8988T (cell line): ENCODE measurements around the gene SFT2D3.
"Not testable (repeated sequence)": the region's sequence is repeated elsewhere in the genome, so short reads cannot be mapped to it uniquely, and the experiment has no call there.

Experiments used
- DNase-seq: peaks from one replicate; pipeline ENCODE4 v3.0.0; 2011

Gene SFT2D3

DNA sequence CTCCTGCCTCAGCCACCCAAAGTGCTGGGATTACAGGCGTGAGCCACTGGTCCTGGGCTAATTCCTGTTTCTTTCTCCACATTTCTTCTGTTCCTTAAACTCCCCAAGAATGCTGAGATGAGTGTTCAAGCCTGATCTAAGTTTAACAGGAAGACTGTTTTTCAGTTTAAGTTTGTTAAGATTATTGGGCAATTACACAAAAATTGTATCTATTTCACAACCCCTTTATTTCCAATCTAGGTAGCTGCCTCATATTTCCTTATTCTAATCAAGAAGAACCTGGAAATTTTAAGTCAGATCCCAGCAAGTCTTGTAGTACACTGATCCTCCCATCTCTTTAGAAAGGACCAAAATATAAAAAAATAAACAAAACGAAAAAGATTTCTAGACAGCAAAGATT, 11.7 kb downstream of the SFT2D3 start:
- no peak for DNase-seq

GRCh38 chr2:127713562-127713961, 12.3 kb downstream of the SFT2D3 start:
- DNase-seq = no peak

DNA sequence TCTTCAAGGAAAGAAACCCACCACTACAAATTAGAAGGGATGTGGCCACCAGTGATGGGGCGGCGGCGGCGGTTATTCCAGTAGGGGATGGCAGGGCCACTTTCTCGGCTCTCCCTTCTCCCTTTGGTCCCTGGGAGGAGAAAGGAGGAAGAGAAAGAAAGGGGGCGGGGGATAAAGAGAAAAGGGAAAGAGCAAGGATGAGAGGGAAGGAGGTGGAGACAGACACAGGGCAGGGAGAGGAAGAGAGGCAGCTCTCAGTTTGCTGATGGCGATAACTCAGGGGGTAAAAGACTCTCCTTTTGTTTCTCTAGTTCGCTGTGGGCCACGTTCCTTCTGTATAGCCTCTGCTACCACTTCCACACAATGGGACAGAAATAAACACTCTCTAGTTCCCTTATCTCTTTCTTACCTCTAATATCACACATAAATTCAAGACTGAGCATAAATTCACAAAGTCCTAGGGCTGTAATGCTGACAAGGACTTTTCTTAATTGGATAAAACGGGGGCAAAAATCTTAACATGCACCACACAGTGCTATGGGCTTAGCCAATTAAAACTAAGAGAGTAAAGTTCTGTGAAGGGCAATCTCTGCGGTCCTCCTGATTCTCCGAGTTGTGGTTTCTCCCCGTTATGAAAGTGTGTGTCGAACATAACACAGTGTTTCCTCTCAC, 14.6 kb downstream of the SFT2D3 start:
- no peak for DNase-seq

GRCh38 chr2:127718271-127718670, 17.0 kb downstream of the SFT2D3 start:
- DNase-seq = no peak

DNA sequence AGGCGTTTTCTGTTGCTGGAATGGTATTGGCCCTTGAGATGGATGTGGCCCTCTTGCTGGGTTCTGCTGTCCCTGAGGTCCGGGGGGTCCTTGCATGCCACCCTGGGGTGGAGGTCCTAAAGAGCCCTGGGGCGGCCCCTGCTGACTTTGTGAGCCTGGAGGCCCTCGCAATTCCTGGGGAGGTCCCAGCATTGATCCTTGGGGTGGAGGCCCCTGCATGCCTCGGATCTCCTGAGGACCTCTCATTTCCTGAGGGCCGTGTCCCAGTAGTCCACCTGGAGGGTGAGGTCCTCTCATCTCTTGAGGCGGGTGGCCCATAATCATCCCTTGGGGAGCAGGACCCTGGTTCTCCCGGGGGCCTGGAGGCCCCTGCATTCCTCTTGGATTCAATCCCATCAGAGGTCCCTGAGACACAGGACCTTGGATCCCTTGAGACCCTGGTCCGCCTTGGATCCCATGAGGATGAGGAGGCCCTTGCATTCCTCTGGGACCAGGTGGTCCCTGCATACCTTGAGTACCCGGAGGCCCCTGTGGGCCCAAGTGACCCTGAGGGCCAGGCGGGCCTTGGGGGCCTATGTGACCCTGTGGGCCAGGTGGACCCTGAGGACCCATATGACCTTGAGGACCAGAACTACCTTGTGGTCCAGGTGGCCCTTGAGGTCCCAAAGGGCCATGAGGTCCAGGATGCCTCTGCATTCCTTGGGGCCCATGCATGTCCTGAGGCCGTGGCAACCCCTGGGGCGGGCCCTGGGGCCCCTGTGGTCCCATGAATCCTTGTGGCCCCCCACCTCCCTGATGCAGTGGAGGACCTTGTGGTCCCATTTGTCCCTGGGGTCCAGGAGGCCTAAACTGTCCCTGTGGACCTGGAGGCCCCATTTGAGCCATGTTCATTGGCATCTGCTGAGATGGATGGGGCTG, 18.3 kb downstream of the SFT2D3 start:
- no peak for DNase-seq

DNA sequence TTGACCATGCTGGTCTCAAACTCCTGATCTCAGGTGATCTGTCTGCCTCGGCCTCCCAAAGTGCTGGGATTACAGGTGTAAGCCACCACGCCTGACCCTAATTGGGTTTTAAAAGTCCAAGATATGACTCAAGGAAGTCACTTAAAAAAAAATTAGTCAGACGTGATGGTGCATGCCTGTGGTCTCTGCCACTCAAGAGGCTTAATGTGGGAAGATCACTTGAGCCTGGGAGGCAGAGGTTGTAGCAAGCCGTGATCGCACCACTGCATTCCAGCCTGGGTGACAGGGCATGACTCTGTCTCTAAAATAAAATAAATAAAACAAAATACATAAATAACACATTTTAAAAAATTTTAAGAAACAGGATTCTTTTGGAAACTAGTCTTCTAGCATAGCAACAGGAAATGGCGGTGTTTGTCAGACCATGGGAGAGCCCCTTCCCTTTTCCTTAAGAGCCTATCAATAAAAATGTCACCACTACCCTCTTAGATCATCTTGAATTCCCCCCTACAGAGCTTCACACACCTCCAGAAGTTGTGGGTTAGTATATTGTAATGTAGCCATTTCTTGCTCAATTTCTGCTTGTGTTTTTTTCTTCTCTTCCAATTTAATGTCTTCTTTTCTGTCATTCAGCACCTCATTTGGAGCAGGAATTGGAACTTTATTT, 20.1 kb downstream of the SFT2D3 start:
- DNase-seq = no peak

GRCh38 chr2:127721978-127722355, 20.7 kb downstream of the SFT2D3 start:
- DNase-seq = no peak

DNA sequence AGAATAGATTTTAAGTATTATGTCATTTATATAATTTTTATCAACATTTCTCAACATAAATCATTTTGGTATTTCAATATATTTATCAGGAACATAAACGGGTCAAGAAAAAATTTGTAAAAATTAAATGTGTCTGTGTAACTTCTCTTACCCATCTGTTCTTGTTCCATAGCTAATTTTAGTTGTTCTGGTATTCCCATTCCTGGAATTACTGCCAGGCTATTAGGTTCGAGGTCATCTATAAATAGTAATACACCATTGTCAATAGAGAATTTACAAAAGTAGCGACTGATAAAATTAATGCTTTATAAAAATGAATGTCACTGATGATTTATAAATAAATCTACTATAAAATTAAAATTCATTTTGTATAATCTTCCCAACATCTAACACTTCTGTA, 21.5 kb downstream of the SFT2D3 start:
- no peak for DNase-seq

DNA sequence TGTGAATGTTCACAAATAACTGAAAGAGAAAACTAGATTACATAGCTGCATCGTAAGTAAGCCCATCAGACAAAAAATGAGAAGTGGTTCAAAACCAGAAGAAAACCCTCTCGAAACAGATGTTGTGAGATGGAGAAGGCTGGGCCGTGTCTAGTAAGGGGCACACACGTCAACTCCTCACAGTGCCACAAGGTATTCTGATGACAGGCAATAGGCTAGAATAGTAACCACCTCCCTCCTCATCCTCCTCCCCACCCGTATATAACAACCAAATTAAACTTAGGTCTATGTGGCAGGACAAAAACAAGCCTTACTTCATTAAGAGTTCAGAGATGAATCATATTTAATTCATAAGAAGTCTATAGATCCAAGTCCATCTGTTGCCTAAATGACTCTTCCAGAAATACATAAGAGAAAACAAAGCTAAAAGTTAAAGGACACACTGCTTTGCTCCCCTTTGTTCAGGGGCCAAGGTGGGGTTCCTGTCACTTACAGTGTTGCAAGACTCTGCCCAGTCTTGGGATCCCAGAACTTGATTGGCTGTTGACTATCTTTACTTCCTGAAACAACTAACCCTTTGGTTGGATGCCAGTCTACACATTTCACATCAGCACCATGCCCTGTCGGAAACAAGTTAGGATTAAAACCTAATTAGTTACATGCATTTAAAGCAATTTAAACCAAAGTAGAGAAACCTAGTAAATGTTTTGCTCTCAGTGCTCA, 25.0 kb downstream of the SFT2D3 start:
- no peak for DNase-seq

DNA sequence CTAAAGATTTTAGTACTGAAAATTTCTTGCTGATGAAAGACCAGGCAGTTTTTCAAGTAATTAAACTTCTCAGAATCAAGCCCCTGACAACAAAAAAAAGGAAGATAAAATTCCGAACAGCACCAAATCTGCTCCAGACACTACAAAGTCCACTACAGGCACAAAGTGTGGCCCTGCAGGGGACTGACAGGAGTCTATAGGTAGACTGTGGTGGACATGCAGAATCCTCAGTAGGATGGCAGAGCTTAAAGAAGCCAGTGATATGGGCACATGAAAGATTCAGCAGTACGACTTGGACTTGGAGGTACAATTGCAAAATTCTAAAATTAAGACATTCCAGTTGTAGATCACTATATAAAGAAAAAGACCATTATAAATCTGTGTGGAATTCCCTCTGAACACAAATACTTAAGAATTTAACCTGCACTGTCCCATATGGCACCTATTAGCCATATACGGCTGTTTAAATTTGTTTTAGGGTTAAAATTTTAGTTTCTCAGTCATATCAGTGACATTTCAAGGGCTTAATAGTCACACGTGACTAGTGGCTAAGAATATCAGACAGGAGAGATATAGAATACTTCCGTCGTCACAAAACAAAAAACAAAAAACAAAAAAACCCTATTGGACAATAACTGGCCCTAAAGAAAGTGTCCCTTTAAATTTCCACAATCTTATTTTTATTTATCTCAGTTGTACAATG, 32.0 kb downstream of the SFT2D3 start:
- DNase-seq = no peak

DNA sequence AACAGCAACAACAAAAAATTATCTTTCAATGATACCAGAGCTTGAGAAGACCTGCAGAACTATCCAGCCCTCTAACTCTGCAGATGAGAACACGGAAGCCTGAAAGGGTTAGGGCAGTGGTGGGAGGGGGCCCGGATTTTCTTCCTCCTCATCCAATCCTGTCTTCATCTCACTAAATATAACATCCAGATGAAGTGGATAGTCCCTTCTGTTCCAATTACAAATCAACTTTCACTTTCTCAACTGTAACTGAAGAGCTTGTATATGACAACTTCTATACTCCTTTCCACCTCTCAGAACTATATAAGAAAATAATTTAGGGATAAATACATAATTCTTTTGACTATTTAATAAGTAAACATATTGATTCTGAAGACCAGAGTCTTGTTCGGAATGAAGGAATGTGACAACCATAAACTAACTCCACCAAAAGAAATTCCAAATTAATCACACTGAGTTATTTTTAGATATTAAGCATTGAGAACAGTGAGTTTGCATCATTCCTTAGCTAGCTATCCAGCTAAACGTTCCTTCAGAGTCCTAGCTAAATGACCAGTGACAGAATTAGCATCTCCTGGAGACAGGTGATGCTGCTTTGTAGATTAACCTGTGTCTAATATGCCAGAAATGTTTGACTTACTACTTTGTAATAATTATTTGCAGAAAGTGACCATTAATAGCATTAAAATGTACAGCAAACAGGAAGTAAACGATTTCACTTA, 32.7 kb downstream of the SFT2D3 start:
- no peak for DNase-seq

DNA sequence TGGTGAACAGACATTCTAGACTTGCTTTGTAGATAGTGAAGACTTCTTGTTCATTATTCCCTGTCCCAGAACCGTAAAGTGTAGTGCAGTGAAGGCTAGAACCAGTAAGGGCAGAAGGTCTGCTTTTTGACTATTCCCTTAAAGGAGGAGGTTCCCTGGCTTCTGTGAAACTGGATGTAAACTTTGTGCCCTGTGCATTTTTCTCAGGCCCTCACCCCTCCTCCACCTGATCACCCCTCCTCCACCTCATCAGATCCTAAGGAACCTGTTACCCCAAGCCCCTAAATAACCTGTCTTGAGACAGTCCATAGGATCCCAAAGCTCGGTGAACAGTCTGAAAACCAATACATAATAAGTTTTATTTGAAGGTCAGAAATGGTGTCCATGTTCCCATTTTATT, 33.7 kb downstream of the SFT2D3 start:
- no peak for DNase-seq

DNA sequence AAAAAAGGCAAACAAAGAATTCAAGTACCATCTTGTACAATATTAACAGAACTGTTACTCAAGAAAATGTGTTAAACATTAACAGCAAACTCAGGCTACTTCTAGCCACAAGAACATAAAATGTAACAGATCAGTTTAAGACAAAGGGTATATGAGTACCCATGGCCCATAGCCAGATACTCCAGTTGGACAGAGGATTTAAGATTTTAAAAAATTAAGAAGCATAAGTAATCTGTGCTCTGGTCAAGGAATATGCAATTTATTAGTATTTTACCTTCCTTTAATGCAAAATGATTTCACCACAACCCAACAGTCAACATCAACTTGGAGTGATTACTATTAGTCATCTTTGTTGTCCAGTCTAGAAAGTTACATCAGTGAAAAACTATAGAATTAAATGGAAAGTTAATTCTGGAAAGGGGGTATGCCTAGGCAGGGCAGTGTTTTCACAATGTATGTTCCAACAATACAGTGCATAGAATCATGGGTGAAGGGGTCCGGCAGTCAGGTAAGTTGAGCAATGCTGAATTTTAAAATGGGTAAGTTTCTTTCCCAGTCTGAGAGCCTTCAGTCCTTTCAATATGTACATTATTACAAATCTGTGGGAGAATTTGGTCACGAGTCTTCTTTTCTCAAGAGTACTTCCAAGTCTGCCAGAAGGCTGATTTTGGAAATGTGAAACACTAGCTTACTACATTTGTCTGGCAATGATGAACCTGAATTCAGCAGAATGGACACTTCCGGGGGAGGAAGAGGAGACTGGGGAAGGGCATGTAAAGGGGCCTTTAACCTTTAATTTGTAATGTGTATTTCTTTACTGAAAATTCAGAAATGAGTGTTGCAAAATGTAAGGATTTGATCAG, 34.5 kb downstream of the SFT2D3 start:
- no peak for DNase-seq

GRCh38 chr2:127737892-127738291, 36.6 kb downstream of the SFT2D3 start:
- DNase-seq = no peak

DNA sequence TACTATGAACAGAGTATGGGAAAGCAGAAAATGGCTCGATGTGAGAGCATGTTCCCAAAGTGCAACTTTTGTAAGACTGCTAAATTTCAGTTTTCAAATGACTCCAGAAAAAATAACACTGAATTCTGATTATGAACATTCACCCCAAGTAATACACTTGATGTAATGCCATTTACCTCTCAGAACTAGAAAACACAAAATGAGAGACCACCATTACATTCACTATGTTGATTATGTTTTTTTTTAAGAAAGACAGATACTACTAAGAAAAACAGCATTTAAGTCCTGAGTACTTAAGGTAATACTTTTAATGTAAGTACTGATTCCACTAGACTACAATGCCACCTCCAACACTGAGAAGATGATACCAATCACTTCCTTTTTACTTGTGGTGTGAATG, 38.5 kb downstream of the SFT2D3 start:
- no peak for DNase-seq

GRCh38 chr2:127740665-127741288, 39.5 kb downstream of the SFT2D3 start:
- DNase-seq = no peak

DNA sequence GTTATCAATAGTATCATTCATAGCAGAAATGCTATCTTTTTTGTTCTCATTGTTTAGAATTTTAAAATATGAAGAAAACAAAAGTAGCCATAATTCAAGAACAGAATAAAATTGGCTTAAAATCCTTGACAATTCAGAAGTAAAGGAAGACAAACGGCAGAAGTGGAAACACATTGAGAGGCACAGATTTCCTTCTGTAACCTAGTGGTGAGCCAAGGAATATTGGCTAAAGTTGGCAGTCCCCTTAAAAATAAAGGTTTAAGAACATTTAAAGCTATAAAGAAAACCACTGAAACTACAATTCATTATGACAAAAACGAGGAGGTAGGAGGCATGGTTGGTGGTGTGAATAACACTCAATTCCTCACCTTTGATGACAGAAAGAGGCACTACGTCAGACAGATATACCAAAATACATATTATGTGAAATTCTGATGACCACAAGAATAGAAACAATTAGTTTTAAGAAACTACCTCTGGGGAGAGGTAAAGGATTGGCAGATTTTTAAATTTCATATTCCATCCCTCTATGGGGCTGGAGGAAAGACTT, 42.3 kb downstream of the SFT2D3 start:
- DNase-seq = no peak

GRCh38 chr2:127747621-127748020, 46.3 kb downstream of the SFT2D3 start:
- no peak for DNase-seq

DNA sequence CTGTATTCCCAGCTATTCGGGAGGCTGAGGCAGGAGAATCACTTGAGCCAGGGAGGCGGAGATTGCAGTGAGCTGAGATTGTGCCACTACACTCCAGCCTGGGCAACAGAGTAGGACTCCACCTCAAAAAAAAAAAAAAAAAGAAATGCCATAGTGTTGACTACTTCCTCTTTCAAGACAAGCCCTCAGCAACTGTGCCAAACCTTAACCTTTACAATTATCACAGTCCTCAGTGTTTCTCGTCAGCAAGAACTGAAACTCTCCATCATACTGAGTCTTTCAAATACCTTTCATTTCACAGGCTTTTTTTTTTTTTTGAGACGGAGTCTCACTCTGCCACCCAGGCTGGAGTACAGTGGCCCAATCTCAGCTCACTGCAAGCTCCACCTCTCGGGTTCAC, 48.2 kb downstream of the SFT2D3 start:
- DNase-seq = not testable (repeated sequence)

DNA sequence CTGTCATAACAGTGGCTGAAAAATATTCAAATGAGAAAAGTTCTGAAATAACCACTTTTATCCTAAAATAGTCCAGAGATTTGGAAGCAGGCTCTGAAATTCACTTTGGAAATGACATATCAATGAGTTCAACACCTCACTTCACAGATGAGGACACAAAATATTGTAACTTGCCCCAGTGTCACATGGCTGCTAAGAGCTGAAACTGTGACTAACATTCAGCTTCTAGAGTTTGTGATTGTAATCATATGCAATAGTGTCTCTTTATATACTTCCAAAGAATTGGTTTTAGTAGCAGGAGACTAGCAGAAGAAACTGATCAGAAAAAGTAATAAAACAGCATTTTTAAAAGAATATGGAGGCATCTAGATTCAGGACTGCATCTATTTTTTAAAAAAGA, 52.1 kb downstream of the SFT2D3 start:
- no peak for DNase-seq
